Psoas muscle (tissue), 8 donors: ENCODE results near the gene CBLC. TPM values are rescaled to one million over a fixed set of nuclear protein-coding genes. Genes with fewer than 3 reads are reported as not detected.
"Not testable (repeated sequence)": the region's sequence is repeated elsewhere in the genome, so short reads cannot be mapped to it uniquely, and the experiment has no call there.

ENCODE experiments used
- ATAC-seq, 4 donors: fragments of 200-7000 bp; cut with Tn5 transposase; one replicate each; pipeline ENCODE4 v1.9.1; 2020; ENCODE audit warnings: moderate library complexity in 3 of 4, mild to moderate bottlenecking in 2 of 4
- DNase-seq, 2 donors: peaks; one replicate each; pipeline ENCODE4 v3.0.0-alpha.2; 2020
- H3K27ac ChIP-seq: fragments of 200-600 bp; one replicate; pipeline ENCODE4 v1.8.0; 2022
- H3K27me3 ChIP-seq, 3 donors: fragments of 200-600 bp in 1 of 3; one replicate each; pipeline versions ENCODE4 v1.6.1 to v1.8.0; 2013 to 2022; ENCODE audit warnings: low read length in 2 of 3, mild to moderate bottlenecking in 2 of 3, moderate library complexity in 1 of 3; ENCODE audit not compliant: insufficient read depth in 3 of 3
- H3K36me3 ChIP-seq, 2 donors: fragments of 200-600 bp in 1 of 2; one replicate each; pipeline versions ENCODE4 v1.6.1 to v1.8.0; 2013 to 2022; ENCODE audit warnings: low read depth in 1 of 2, mild to moderate bottlenecking in 1 of 2, moderate library complexity in 1 of 2; ENCODE audit not compliant: insufficient read depth in 1 of 2
- H3K4me1 ChIP-seq: fragments of 200-600 bp; one replicate; pipeline ENCODE4 v1.8.0; 2022
- H3K4me3 ChIP-seq: fragments of 200-600 bp; one replicate; pipeline ENCODE4 v1.8.0; 2022; ENCODE audit warnings: mild to moderate bottlenecking
- H3K9me3 ChIP-seq: fragments of 200-600 bp; one replicate; pipeline ENCODE4 v1.8.0; 2022
- WGBS, 3 donors: extraction: QIAGEN DNeasy Blood & Tissue Kit; methylation state at CpG; one replicate each; pipeline versions ENCODE4 v1.1.6 to v1.1.7; 2013; 5-methylcytosine and 5-hydroxymethylcytosine counted together
- intact Hi-C, 2 donors: fragments of 100-400 bp; cut with DNase I; formaldehyde crosslinking; loops; one replicate each; pipeline versions ENCODE4 v1.11.0 to v1.14.2; 2022
- polyA plus RNA-seq, 3 donors: library from polyadenylated mRNA; stranded (reverse); fragments of 200-250 nt; gene quantifications; one replicate each; pipeline ENCODE4 v1.2.3, GENCODE V29; 2013
- total RNA-seq, 4 donors: library from RNA; stranded (reverse); fragmentation: NEBNext Ultra II Directional in 2 of 4; extraction: Animal tissue kit (Norgen Biotek cat#: 25700) in 2 of 4; gene quantifications; one replicate each; pipeline versions ENCODE4 v1.2.1 to v1.2.4, GENCODE V29; 2021 to 2023
- TF ChIP-seq, protein P1 (sequence below): fragments of 200-600 bp; IDR thresholded peaks from one replicate; pipeline ENCODE4 v1.8.0; 2022; ENCODE audit warnings: antibody characterized with exemption
- donor health status: healthy with polysubstance abuse.
- donor health status: DM: no; HTN: no; CAD: no; lungs with moderate emphysema.
- donor health status: Bipolar disorder and iron deficiency.
- donor health status: healthy.
- donor health status: DM: yes; HTN: yes; CAD: no.
- donor health status: DM: no; HTN: no; CAD: no.
- donor health status: DM: no; HTN: no; CAD: no.
- donor health status: DM: yes; HTN: yes; CAD: no.

The CBLC gene
- total and polyA plus RNA-seq, 7 donors: 0.08 to 0.34 TPM; not detected in 5

DNA sequence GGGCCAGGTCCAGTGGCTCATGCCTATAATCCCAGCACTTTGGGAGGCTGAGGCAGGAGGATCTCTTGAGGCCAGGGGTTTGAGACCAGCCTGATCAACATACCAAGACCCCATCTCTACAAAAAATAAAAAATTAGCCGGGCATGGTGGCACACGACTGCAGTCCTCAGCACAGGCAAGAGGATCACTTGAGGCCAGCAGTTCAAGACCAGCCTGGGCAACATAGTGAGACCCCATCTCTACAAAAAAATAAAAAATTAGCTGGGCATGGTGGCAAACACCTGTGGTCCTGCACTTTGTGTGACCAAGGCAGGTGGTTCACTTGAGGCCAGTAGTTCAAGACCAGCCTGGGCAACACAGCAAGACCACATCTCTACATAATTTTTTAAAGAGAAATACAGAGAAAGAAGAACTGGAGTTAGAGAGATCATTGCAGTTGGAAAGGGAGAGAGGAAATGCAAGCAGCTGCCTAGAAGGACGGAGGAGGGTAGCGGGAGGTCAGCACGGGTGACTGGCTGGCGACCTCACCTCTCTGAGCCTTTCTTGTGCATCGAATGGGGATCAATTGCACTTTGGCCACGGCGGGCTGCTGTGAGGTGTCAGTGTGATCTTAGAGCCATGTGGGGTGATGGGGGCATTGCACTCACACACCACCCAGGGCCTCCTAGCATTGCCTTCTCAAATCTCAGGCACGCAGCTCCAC, 45.1 kb downstream of the CBLC start:
- 52 to 59% (median 52%) methylated on average over 10 of the region's 10 CpGs for whole genome bisulfite sequencing, 3 donors
- no peak for ATAC-seq
- TF ChIP-seq, protein P1, sequence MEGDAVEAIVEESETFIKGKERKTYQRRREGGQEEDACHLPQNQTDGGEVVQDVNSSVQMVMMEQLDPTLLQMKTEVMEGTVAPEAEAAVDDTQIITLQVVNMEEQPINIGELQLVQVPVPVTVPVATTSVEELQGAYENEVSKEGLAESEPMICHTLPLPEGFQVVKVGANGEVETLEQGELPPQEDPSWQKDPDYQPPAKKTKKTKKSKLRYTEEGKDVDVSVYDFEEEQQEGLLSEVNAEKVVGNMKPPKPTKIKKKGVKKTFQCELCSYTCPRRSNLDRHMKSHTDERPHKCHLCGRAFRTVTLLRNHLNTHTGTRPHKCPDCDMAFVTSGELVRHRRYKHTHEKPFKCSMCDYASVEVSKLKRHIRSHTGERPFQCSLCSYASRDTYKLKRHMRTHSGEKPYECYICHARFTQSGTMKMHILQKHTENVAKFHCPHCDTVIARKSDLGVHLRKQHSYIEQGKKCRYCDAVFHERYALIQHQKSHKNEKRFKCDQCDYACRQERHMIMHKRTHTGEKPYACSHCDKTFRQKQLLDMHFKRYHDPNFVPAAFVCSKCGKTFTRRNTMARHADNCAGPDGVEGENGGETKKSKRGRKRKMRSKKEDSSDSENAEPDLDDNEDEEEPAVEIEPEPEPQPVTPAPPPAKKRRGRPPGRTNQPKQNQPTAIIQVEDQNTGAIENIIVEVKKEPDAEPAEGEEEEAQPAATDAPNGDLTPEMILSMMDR: no peak
- no peak overlapping the region for H3K27ac ChIP-seq
- intact Hi-C loops: no loop called here
- H3K4me1 ChIP-seq: no peaks in the 10 kb centered on the region
- no peaks in the 10 kb centered on the region for H3K27me3 ChIP-seq
- no peaks in the 10 kb centered on the region for H3K9me3 ChIP-seq
- H3K4me3 ChIP-seq: no peak overlapping the region
- no peak for DNase-seq
- no peaks in the 10 kb centered on the region for H3K36me3 ChIP-seq

DNA sequence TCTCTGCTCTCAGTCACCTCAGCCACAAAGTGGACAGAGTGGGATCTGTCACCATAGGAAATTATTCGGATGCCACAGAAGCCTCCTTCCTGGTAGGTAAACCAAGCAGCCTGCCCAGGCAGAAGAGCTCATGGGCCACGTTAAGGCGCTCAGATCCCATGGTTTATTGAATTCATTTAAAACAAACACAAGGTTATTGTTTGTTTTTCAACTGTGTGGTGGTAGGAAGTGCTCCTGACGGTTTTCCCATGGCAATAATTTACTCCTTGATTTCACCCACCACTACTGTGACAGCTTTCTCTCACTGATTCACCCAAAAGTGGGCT, 45.6 kb downstream of the CBLC start:
- Histone ChIP-seq H3K27ac (no peak overlapping the region), H3K4me3 (no peak overlapping the region), H3K36me3 (no peaks in the 10 kb centered on the region), H3K27me3 (no peaks in the 10 kb centered on the region), H3K4me1 (no peaks in the 10 kb centered on the region), H3K9me3 (no peaks in the 10 kb centered on the region)
- intact Hi-C loops: no loop called here
- ATAC-seq (no peak), DNase-seq (no peak)
- TF ChIP-seq, protein P1: no peak
- 47 to 75% (median 57%) methylated on average over 4 of the region's 4 CpGs for WGBS, 3 donors

DNA sequence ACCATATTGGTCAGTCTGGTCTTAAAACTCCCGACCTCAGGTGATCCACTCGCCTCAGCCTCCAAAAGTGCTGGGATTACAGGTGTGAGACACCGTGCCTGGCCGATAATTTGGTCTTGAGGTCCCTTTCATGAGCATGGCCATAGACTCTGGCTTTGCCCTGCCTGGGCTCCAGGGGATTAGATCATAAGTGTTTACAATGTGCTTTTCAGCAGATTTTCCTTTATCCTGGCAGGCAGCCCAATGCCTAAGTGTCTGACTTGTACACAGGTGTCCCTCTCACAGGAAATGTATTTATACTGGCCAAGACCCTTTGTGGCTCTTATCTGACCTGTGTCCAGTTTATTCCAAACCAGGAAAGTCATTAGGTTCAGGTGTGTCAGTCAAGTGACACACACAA, 47.1 kb downstream of the CBLC start:
- H3K4me3 ChIP-seq: no peak overlapping the region
- TF ChIP-seq, protein P1: no peak
- no peaks in the 10 kb centered on the region for H3K4me1 ChIP-seq
- no peak for ATAC-seq
- no peaks in the 10 kb centered on the region for H3K27me3 ChIP-seq
- DNase-seq: no peak
- no peaks in the 10 kb centered on the region for H3K36me3 ChIP-seq
- H3K9me3 ChIP-seq: no peaks in the 10 kb centered on the region
- no peak overlapping the region for H3K27ac ChIP-seq
- 71 to 84% (median 77%) methylated on average over 4 of the region's 4 CpGs for WGBS, 3 donors
- intact Hi-C loops: no loop called here

DNA sequence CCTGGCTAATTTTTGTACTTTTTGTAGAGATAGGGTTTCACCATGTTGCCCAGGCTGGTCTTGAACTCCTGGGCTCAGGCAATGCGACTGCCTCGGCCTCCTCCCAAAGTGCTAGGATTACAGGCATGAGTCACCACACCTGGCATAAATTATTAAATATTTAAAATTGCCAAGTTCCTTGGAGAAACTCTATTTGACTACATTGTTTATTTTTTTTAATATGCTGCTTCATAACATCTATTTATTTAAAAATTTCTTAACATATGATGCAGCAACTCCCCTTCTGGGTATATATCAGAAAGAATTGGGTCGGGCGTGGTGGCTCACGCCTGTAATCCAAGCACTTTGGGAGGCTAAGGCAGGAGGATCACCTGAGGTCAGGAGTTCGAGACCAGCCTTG, 55.2 kb downstream of the CBLC start:
- DNase-seq, H3K27me3 ChIP-seq, ATAC-seq, H3K4me3 ChIP-seq, H3K9me3 ChIP-seq, H3K27ac ChIP-seq, intact Hi-C loops, H3K36me3 ChIP-seq, H3K4me1 ChIP-seq: not testable (repeated sequence)
- WGBS, 3 donors: 66 to 78% (median 71%) methylated on average over 6 of the region's 6 CpGs

DNA sequence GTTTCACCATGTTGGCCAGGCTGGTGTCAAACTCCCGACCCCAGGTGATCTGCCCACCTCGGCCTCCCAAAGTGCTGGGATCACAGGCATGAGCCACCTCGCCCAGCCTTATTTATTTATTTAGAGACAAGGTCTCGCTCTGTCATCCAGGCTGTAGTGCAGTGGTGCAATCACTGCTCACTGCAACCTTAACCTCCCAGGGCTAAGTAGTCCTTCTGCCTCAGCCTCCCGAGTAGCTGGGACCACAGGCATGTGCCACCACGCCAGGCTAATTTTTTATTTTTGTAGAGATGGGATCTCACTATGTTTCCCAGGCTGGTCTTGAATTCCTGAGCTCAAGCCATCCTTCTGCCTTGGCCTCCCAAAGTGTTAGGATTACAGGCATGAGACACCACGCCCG, 56.7 kb downstream of the CBLC start:
- intact Hi-C loops, ATAC-seq, H3K9me3 ChIP-seq: not testable (repeated sequence)

DNA sequence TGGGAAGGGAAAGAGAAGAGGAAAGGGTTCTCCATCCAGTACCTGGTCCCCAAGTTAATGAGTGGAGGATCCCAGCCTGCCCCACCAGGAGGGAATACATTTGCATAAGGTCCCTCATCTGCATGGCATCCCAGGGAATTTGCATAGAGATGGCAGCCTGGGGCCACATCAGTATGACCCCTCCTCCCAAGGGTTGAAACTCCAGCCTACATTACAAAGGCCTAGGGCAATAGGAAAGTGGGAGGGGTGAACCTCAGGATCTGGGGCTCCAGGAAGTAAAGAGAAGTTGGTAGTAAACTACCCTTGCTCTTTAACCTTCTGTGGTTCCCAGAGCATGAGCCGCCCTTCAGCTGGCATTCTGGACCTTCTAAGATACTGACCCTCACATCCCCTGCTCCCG, 61.6 kb downstream of the CBLC start:
- TF ChIP-seq, protein P1: no peak
- H3K36me3 ChIP-seq: no peaks in the 10 kb centered on the region
- H3K4me1 ChIP-seq: no peaks in the 10 kb centered on the region
- intact Hi-C loops: no loop called here
- ATAC-seq: no peak
- H3K27ac ChIP-seq: no peak overlapping the region
- DNase-seq: no peak
- peaks cover 0 to 3% (median 0%) of the 10 kb centered on the region in 3 donors for H3K27me3 ChIP-seq
- H3K4me3 ChIP-seq: no peak overlapping the region
- 85 to 92% (median 88%) methylated on average over 2 of the region's 2 CpGs for WGBS, 3 donors
- no peaks in the 10 kb centered on the region for H3K9me3 ChIP-seq

More for the DNA sequence above, 56.7 kb downstream of the CBLC start:
- not testable (repeated sequence) for DNase-seq, H3K4me3 ChIP-seq, H3K27ac ChIP-seq, H3K4me1 ChIP-seq, H3K27me3 ChIP-seq, H3K36me3 ChIP-seq
- 81 to 92% (median 85%) methylated on average over 6 to 8 of the region's 8 CpGs for WGBS, 3 donors
